Measurements from ENCODE around the gene LFNG. TPM values are rescaled to one million over a fixed set of nuclear protein-coding genes. Genes with fewer than 3 reads are reported as not detected.

Gene LFNG
- total and polyA plus RNA-seq, 2 of the 13 experiments (the other 11 are each of a cell fraction or from before 2014, with no cell fraction given): 0.44 to 1.5 TPM

DNA sequence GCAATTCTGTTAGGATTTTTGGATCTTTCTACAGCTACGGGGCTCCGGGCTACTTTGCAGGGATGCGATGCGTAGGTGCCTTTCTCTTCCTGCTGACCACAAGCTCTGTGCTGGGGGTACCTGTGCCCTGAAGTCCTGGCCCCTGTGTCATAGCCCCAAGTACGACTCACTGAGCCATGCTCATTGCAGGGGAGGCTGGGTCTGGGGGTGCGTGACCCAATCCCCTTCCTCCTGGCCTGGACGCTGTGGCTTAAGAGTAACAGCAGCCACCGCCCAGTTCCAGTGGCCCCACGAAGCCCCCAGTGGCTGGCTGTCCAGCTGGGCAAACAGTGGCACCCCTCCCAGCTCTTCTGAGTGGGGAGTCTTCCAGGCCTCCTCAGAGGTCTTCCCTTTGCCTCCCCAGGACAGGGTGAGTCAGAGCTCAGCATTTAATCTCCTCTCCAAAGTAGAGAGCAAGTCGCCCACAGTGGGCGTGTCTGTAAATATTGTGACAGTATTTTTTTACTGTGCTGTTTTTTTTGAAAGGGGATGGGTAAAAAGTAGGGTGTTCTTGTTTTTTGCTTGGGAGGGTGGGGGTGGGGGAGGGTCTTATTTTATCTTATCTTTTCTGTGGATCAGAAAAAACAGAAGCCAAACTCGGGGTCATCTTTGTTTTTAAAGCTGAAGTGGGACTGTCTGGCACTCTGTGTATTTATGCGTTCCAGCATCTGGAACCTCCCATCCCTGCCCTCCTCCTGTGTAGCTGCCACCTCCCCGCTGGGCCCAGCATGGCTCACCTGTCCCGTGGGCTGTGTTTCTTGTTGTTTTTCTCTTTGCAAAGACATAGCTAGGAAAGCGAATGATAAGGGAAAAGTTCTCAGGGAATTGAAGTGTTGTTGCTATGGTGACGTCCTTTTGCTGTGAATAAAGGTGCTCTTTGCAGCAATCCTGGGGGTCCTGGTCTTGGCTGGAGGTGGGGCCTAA is 8.2 kb downstream of the LFNG start (continued):
- TF ChIP-seq THAP11 (CRISPR knock-in tag; IDR thresholded peaks at IDR 0.05) (0 out of 2 replicates have a peak, but pooled peaks have one; percentile 21), ZBTB2 (CRISPR knock-in tag; IDR thresholded peaks at IDR 0.05; ENCODE audit: low read depth) (no peak), HOXA5 (CRISPR knock-in tag; IDR thresholded peaks at IDR 0.05) (no peak), SRSF1 (optimal IDR thresholded peaks at IDR 0.05; ENCODE audit: low read depth, low read length) (peak; percentile 7), ATF4 (CRISPR knock-in tag; IDR thresholded peaks at IDR 0.05) (no peak), THYN1 (CRISPR knock-in tag; IDR thresholded peaks at IDR 0.05; ENCODE audit: borderline replicate concordance, low read depth) (no peak), JUND (CRISPR knock-in tag; IDR thresholded peaks at IDR 0.05) (0 out of 2 replicates have a peak, but pooled peaks have one; percentile 36), FOXA3 (CRISPR knock-in tag; IDR thresholded peaks at IDR 0.05) (peak; percentile 32; the same call in 1 of the 2 replicates), NBN (conservative IDR thresholded peaks at IDR 0.05) (no peak), NR2F1 (CRISPR knock-in tag; IDR thresholded peaks at IDR 0.05) (no peak), ZNF567 (CRISPR knock-in tag; IDR thresholded peaks at IDR 0.05; ENCODE audit: borderline replicate concordance) (no peak), ZNF572 (CRISPR knock-in tag; IDR thresholded peaks at IDR 0.05) (no peak), GATAD2A (CRISPR knock-in tag; IDR thresholded peaks at IDR 0.05) (peak; percentile 40; the same call in 1 of the 2 replicates), NFE2L2 (IDR thresholded peaks at IDR 0.05; ENCODE audit: low read length) (no peak), HDAC1 (CRISPR knock-in tag; IDR thresholded peaks at IDR 0.05) (no peak), SMC3 (IDR thresholded peaks at IDR 0.05; ENCODE audit: low read length) (no peak), ZNF75D (CRISPR knock-in tag; IDR thresholded peaks at IDR 0.05; ENCODE audit: borderline replicate concordance) (no peak), ATAD3A (CRISPR knock-in tag; IDR thresholded peaks at IDR 0.05) (no peak), SP5 (CRISPR knock-in tag; IDR thresholded peaks at IDR 0.05; ENCODE audit: borderline replicate concordance, low read depth) (peak; percentile 91), ZNF792 (CRISPR knock-in tag; IDR thresholded peaks at IDR 0.05) (0 out of 2 replicates have a peak, but pooled peaks have one; percentile 20)
- TF ChIP-seq, protein P1, sequence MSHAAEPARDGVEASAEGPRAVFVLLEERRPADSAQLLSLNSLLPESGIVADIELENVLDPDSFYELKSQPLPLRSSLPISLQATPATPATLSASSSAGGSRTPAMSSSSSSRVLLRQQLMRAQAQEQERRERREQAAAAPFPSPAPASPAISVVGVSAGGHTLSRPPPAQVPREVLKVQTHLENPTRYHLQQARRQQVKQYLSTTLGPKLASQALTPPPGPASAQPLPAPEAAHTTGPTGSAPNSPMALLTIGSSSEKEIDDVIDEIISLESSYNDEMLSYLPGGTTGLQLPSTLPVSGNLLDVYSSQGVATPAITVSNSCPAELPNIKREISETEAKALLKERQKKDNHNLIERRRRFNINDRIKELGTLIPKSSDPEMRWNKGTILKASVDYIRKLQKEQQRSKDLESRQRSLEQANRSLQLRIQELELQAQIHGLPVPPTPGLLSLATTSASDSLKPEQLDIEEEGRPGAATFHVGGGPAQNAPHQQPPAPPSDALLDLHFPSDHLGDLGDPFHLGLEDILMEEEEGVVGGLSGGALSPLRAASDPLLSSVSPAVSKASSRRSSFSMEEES (CRISPR knock-in tag; IDR thresholded peaks at IDR 0.05): no peak
- TF ChIP-seq, protein P2, sequence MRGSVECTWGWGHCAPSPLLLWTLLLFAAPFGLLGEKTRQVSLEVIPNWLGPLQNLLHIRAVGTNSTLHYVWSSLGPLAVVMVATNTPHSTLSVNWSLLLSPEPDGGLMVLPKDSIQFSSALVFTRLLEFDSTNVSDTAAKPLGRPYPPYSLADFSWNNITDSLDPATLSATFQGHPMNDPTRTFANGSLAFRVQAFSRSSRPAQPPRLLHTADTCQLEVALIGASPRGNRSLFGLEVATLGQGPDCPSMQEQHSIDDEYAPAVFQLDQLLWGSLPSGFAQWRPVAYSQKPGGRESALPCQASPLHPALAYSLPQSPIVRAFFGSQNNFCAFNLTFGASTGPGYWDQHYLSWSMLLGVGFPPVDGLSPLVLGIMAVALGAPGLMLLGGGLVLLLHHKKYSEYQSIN (CRISPR knock-in tag; IDR thresholded peaks at IDR 0.05; ENCODE audit: borderline replicate concordance): no peak
- TF ChIP-seq, protein P3, sequence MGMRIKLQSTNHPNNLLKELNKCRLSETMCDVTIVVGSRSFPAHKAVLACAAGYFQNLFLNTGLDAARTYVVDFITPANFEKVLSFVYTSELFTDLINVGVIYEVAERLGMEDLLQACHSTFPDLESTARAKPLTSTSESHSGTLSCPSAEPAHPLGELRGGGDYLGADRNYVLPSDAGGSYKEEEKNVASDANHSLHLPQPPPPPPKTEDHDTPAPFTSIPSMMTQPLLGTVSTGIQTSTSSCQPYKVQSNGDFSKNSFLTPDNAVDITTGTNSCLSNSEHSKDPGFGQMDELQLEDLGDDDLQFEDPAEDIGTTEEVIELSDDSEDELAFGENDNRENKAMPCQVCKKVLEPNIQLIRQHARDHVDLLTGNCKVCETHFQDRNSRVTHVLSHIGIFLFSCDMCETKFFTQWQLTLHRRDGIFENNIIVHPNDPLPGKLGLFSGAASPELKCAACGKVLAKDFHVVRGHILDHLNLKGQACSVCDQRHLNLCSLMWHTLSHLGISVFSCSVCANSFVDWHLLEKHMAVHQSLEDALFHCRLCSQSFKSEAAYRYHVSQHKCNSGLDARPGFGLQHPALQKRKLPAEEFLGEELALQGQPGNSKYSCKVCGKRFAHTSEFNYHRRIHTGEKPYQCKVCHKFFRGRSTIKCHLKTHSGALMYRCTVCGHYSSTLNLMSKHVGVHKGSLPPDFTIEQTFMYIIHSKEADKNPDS (CRISPR knock-in tag; IDR thresholded peaks at IDR 0.05): no peak

All from HepG2 (cell line).